Muscle layer of duodenum (tissue), 2 donors: ENCODE measurements around the gene DPM3.

Experiments
- H3K27ac ChIP-seq: one replicate; pipeline ENCODE4 v1.7.0; 2013; ENCODE audit warnings: mild to moderate bottlenecking, low read length
- H3K27me3 ChIP-seq: one replicate; pipeline ENCODE4 v1.7.0; 2013; ENCODE audit warnings: low read depth, mild to moderate bottlenecking, control low read depth, low read length
- H3K36me3 ChIP-seq, 2 donors: one replicate each; pipeline ENCODE4 v1.7.0; 2013; ENCODE audit warnings: low read length in 2 of 2, control low read depth in 1 of 2, mild to moderate bottlenecking in 1 of 2; ENCODE audit not compliant: insufficient read depth in 2 of 2, control insufficient read depth in 1 of 2
- H3K4me1 ChIP-seq, 2 donors: one replicate each; pipeline ENCODE4 v1.7.0; 2013; ENCODE audit warnings: low read length in 2 of 2, mild to moderate bottlenecking in 2 of 2, control low read depth in 1 of 2, moderate library complexity in 1 of 2; ENCODE audit not compliant: insufficient read depth in 2 of 2, control insufficient read depth in 1 of 2
- H3K4me3 ChIP-seq, 2 donors: one replicate each; pipeline ENCODE4 v1.7.0; 2013; ENCODE audit warnings: low read length in 2 of 2, low read depth in 1 of 2, mild to moderate bottlenecking in 1 of 2
- H3K9me3 ChIP-seq, 2 donors: one replicate each; pipeline ENCODE4 v1.7.0; 2013; ENCODE audit warnings: low read length in 2 of 2, control low read depth in 1 of 2, mild to moderate bottlenecking in 1 of 2; ENCODE audit not compliant: control insufficient read depth in 1 of 2
- donor health status: healthy.

Gene DPM3

DNA sequence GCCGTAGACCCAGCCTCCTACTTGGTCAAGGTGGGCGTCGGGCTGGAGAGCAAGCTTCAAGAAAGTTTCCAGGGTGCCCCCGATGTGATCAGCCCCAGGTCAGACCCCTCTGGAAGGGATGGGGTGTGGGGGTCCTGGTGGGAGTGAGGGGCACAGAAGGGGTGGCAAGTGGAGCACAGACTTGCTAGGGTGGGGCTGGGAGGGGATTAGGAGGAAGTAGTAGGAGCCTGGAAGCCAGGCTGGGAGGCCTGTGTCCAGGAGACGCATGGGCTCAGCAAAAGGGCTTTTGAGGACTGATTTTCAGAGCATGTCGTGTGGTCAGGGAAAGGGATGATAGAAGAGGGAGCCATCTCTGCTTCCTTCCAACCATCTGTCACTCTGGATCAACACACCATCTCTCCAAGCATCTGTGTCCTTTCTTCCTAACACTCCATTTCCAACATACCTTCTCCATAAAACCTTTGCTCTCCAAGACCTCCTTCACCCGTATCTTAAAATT lies 41.8 kb upstream of the DPM3 start:
- Histone ChIP-seq H3K36me3 (no peaks in the 10 kb centered on the region), H3K4me1 (no peaks in the 10 kb centered on the region), H3K9me3 (no peaks in the 10 kb centered on the region), H3K27ac (no peak overlapping the region), H3K4me3 (no peak overlapping the region), H3K27me3 (no peaks in the 10 kb centered on the region)

DNA sequence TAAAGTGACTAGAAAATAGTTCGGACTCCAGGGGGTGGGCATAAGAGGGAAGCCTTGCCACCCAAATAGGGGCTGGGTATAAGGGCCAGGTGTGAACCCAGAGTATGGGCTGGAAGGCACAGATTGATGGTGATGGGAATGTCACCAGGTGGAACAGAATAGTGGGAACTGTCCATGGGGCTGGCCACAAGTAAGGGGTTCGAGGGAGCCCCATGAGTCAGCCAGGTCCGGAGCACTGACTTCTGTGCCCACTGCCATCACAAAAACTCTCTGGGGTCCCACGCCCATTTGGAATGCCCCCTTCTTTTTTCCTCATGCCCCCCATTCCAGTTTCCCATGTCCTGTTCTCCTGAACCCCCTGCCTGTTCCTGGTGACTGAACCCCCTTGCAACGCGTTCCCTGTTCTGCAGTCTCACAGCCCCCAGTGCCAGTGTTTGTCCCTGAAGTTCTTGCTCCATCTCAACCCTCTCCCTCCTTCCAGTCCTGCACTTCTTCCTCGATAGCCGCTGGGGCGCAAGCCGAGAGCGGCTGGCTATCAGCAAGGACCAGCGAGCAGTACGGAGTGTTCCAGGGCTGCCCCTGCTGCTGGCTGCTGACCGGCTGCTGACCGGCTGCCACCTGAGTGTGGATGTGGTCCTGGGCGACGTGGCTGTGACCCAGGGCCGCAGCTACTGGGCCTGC lies 41.2 kb upstream of the DPM3 start:
- Histone ChIP-seq H3K4me1 (no peaks in the 10 kb centered on the region), H3K27me3 (no peaks in the 10 kb centered on the region), H3K27ac (no peak overlapping the region), H3K36me3 (no peaks in the 10 kb centered on the region), H3K9me3 (no peaks in the 10 kb centered on the region), H3K4me3 (no peak overlapping the region)

DNA sequence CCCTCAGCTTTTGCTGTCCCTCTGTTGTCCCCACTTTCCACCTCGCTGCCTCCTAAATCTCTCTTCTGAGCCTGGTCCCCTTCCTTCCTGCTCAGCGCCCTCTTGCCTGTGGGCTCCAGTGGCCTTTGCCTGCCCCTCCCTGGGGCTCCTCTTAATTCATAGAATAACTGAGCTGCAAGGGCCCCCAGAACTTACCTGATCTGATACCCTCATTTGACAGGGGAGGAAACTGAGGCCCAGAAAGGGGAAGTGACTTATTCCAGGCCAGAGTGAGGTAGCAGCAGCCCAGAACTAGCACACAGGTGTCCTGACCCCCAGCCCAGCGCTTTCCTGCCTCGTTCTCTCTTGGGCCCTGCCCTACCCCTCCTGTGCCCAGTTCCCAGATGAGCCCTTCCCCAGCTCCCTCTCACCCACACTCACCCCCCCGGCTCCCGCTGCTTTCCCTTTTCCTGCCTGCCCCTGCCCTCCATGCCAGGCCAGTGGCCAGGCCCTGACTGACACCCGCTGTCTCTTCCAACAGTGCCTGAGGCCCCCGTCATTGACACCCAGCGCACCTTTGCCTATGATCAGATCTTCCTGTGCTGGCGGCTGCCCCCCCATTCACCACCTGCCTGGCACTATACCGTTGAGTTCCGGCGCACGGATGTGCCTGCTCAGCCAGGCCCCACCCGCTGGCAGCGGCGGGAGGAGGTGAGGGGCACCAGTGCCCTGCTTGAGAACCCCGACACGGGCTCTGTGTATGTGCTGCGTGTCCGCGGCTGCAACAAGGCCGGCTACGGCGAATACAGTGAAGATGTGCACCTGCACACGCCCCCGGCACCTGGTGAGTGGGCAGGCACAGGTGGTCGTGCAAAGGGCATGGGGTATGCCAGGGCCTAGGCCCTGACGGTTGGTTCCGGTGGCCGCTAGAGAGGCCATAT lies 39.0 kb upstream of the DPM3 start:
- H3K27me3 ChIP-seq, result peaks cover 6% of the 10 kb centered on the region
- no peak overlapping the region for H3K27ac ChIP-seq
- no peak overlapping the region for H3K4me3 ChIP-seq
- H3K9me3 ChIP-seq, result no peaks in the 10 kb centered on the region
- peaks cover 0 to 3% of the 10 kb centered on the region in 2 donors for H3K4me1 ChIP-seq
- no peaks in the 10 kb centered on the region for H3K36me3 ChIP-seq

DNA sequence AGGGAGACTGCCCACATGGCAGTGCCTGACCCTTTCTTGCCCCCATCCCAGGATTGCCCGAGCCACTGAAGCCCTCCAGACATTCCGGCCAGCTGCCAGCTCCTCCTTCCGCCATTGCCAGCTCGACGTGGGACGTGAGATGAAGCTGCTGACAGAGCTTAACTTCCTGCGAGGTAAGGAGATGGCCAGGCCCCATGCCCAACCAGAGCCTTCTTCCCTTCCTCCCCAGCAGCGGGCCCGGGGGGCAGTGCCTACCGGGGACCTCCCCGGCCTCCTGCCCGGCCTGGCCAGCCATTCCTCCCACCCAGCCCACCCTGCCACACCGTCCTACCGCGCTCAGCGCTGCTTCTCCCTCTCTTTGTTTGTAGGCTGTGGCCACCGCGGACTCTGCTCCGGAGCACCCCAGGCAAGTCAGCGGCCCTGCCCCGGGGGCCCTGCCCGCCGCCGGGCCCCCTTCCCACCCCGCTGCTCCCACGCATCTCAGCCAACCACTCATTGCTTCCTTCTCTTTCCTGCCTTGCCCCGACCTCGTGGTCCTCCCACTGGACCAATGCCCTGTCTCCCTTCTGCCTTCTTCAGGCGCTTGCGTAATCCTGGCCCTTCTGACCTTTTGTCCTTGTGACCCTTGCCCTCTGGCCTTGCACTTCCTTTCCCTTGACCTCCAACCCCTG lies 38.2 kb upstream of the DPM3 start:
- Histone ChIP-seq H3K36me3 (no peaks in the 10 kb centered on the region), H3K27ac (no peak overlapping the region), H3K4me1 (peaks cover 0 to 11% of the 10 kb centered on the region in 2 donors), H3K27me3 (peaks cover 11% of the 10 kb centered on the region), H3K4me3 (no peak overlapping the region), H3K9me3 (no peaks in the 10 kb centered on the region)

DNA sequence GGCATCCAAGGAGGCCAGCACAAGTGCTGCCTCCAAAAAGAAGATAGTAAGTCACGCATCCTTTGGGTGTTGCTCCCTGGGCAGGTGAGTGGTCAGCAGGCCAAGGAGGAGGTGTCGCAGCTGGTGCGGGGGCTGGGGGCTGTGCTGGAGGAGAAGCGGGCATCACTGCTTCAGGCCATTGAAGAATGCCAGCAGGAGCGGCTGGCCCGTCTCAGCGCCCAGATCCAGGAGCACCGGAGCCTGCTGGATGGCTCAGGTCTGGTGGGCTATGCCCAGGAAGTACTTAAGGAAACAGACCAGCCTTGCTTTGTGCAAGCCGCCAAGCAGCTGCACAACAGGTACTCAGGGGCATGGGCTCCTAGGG lies 37.6 kb upstream of the DPM3 start:
- Histone ChIP-seq H3K36me3 (no peaks in the 10 kb centered on the region), H3K4me1 (peaks cover 0 to 14% of the 10 kb centered on the region in 2 donors), H3K9me3 (no peaks in the 10 kb centered on the region), H3K4me3 (no peak overlapping the region), H3K27ac (no peak overlapping the region), H3K27me3 (peaks cover 11% of the 10 kb centered on the region)

DNA sequence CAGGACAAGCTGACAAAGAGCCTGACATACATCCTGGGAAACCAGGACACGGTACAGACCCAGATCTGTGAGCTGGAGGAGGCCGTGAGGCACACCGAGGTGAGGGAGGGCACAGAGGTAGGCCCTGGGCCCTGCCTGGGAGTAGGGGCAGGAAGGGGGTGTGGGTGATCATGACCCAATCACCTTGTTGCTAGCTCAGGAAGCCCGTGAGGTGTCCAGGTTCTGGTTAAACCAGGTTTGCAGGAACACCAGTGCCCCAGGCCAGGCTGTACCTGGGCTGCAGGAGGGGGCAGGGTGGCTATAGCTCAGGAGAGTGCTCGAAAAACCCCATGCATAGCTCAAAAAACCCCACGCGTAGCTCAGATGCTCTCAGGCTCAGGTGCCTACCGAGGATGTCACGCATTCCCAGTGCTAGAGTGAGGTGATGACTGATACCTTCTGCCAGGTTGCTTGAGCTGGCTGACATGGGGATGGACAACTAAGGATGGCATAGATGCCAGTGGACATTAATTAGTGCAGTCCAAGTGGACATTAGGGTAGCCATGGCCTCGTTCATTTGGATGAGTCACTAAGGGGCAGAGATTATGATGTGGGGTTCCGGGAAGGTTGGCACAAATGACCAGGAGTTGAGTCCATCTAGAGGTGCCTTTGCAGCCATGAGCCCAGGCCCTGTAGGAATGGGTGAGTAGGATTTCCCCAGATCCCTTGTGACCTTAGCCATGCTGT lies 37.0 kb upstream of the DPM3 start:
- Histone ChIP-seq H3K27me3 (peaks cover 11% of the 10 kb centered on the region), H3K4me3 (no peak overlapping the region), H3K4me1 (peaks cover 0 to 18% of the 10 kb centered on the region in 2 donors), H3K36me3 (no peaks in the 10 kb centered on the region), H3K27ac (no peak overlapping the region), H3K9me3 (no peaks in the 10 kb centered on the region)

DNA sequence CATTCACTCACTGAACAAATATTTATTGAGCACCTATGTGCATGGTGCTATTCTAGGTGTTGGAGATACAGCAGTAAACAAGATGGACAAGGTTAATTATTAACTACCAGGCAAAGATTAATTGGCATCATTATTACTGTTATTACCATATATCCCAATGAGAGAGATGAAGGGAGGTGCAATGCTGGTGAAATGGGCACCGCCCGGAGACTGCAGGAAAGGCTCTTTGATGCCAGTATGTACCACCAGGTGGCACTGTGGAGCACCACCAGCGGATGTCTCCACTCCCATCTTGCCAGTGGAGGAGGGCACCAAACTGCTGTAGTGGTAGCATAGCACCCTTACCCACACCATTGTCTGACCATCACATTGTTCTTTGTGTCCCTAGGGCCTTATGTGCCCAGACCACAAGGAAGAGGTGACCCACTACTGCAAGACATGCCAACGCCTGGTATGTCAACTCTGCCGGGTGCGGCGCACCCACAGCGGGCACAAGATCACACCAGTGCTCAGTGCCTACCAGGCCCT lies 36.3 kb upstream of the DPM3 start:
- peaks cover 11% of the 10 kb centered on the region for H3K27me3 ChIP-seq
- H3K4me3 ChIP-seq, result no peak overlapping the region
- no peak overlapping the region for H3K27ac ChIP-seq
- H3K9me3 ChIP-seq, result no peaks in the 10 kb centered on the region
- H3K4me1 ChIP-seq, result peaks cover 0 to 25% of the 10 kb centered on the region in 2 donors
- no peaks in the 10 kb centered on the region for H3K36me3 ChIP-seq

DNA sequence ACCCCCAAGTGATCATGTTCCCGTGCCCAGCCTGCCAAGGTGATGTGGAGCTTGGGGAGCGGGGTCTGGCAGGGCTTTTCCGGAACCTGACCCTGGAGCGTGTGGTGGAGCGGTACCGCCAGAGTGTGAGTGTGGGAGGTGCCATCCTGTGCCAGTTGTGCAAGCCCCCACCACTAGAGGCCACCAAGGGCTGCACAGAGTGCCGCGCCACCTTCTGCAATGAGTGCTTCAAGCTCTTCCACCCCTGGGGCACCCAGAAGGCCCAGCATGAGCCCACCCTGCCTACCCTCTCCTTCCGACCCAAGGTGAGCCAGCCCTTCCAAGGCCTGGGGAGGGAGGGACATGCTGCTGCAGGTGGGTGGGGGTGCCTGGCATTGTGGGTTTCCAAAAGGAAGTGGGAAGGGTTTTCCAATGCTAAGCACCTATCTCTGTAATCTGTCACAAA lies 35.6 kb upstream of the DPM3 start:
- Histone ChIP-seq H3K4me3 (no peak overlapping the region), H3K9me3 (no peaks in the 10 kb centered on the region), H3K27ac (no peak overlapping the region), H3K4me1 (peaks cover 0 to 26% of the 10 kb centered on the region in 2 donors), H3K27me3 (peaks cover 11% of the 10 kb centered on the region), H3K36me3 (peaks cover 0 to 3% of the 10 kb centered on the region in 2 donors)

DNA sequence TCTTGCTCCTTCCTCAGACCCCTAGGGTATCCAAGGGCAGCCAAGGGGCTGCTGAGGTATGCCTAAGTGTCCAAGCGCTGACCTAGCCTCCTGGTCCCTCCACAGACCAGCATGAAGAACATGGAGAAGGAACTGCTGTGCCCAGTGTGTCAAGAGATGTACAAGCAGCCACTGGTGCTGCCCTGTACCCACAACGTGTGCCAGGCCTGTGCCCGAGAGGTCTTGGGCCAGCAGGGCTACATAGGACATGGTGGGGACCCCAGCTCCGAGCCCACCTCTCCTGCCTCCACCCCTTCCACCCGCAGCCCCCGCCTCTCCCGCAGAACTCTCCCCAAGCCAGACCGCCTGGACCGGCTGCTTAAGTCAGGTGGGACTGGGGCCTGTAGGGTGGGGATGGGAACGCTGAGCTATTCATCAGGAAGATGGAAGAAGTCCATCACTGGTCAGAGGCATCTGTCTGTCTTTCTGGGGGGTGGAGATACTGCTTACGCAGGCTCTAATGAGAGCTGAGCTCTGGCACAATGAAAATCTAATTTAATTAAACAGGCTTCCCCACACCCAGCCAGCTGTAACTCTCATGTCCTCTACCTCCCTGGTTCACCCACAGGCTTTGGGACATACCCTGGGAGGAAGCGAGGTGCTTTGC lies 35.1 kb upstream of the DPM3 start:
- H3K4me1 ChIP-seq, result peaks cover 0 to 26% of the 10 kb centered on the region in 2 donors
- peaks cover 2 to 8% of the 10 kb centered on the region in 2 donors for H3K36me3 ChIP-seq
- no peak overlapping the region for H3K27ac ChIP-seq
- H3K27me3 ChIP-seq, result peaks cover 11% of the 10 kb centered on the region
- no peaks in the 10 kb centered on the region for H3K9me3 ChIP-seq
- no peak overlapping the region for H3K4me3 ChIP-seq
